Thoracic aorta (tissue), 2 donors: ENCODE data around the gene PHF20. TPM values are rescaled to one million over a fixed set of nuclear protein-coding genes. Genes with fewer than 3 reads are reported as not detected.

Experiments
- ATAC-seq: fragments of 150-250 bp; one replicate; pipeline ENCODE4 v1.8.0; 2017; ENCODE audit warnings: low read depth; ENCODE audit not compliant: insufficient number of reproducible peaks, low FRiP score
- DNase-seq: peaks from one replicate; pipeline ENCODE4 v3.0.0-alpha.2; 2020; ENCODE audit warnings: low spot score
- H3K27ac ChIP-seq, 2 donors: fragments of 200-600 bp; sonication (generic); 1 replicate in 1 of 2; 2 replicates in 1 of 2; pipeline ENCODE4 v1.5.1; 2016; ENCODE audit warnings: mild to moderate bottlenecking in 2 of 2, moderate library complexity in 2 of 2
- H3K27me3 ChIP-seq: fragments of 200-600 bp; sonication (generic); replicated peaks from 2 replicates; pipeline ENCODE4 v1.6.0; 2016; ENCODE audit warnings: mild to moderate bottlenecking; ENCODE audit not compliant: insufficient read depth
- H3K36me3 ChIP-seq: fragments of 200-600 bp; sonication (generic); one replicate; pipeline ENCODE4 v1.5.1; 2016
- H3K4me1 ChIP-seq, 2 donors: fragments of 200-600 bp; sonication (generic); 1 replicate in 1 of 2; 2 replicates in 1 of 2; pipeline versions ENCODE4 v1.5.1 to v1.6.0; 2016; ENCODE audit warnings: low read depth in 2 of 2, mild to moderate bottlenecking in 1 of 2; ENCODE audit not compliant: control insufficient read depth in 1 of 2
- H3K4me3 ChIP-seq: fragments of 200-600 bp; sonication (generic); 2 replicates; pipeline ENCODE4 v1.5.1; 2016; ENCODE audit warnings: mild to moderate bottlenecking
- H3K9me3 ChIP-seq: fragments of 200-600 bp; sonication (generic); 2 replicates; pipeline ENCODE4 v1.5.1; 2016
- CTCF ChIP-seq: fragments of 200-600 bp; sonication (generic); IDR thresholded peaks from one replicate; pipeline ENCODE4 v1.5.1; 2019; ENCODE audit warnings: antibody characterized with exemption
- total RNA-seq, 2 donors: library from RNA; depleted of rRNA; stranded (reverse); fragments of >200 nt; gene quantifications; one replicate each; pipeline versions ENCODE4 v1.1.0 to v1.2.3, GENCODE V29; 2016

The PHF20 gene
- total RNA-seq, 2 donors from 2014 or later = 35.8 to 46.8 TPM

- ATAC-seq (no peak), DNase-seq (no peak)
- no peaks in the 10 kb centered on the region for H3K9me3 ChIP-seq
- H3K4me1 ChIP-seq = peaks cover 0 to 5% of the 10 kb centered on the region in 2 donors
- H3K27ac ChIP-seq = no peak overlapping the region
- H3K36me3 ChIP-seq = peaks cover 12% of the 10 kb centered on the region
- H3K4me3 ChIP-seq = no peak overlapping the region
- H3K27me3 ChIP-seq = no peaks in the 10 kb centered on the region
- TF ChIP-seq CTCF = no peak
Observed at GRCh38 chr20:35901678-35902544, 130.1 kb downstream of the PHF20 start.

GRCh38 chr20:35902545-35902941, 130.7 kb downstream of the PHF20 start:
- no peak overlapping the region for H3K27ac ChIP-seq
- H3K36me3 ChIP-seq = peaks cover 12% of the 10 kb centered on the region
- ATAC-seq (no peak), DNase-seq (no peak)
- no peak overlapping the region for H3K4me3 ChIP-seq
- peaks cover 0 to 5% of the 10 kb centered on the region in 2 donors for H3K4me1 ChIP-seq
- H3K9me3 ChIP-seq = no peaks in the 10 kb centered on the region
- no peaks in the 10 kb centered on the region for H3K27me3 ChIP-seq
- TF ChIP-seq CTCF = no peak

- no peak for DNase-seq
- H3K36me3 ChIP-seq = peaks cover 12% of the 10 kb centered on the region
- H3K9me3 ChIP-seq = no peaks in the 10 kb centered on the region
- no peaks in the 10 kb centered on the region for H3K27me3 ChIP-seq
- H3K4me1 ChIP-seq = peaks cover 0 to 5% of the 10 kb centered on the region in 2 donors
- H3K4me3 ChIP-seq = no peak overlapping the region
- no peak for ATAC-seq
- no peak for TF ChIP-seq CTCF
- no peak overlapping the region for H3K27ac ChIP-seq
Observed at GRCh38 chr20:35903843-35904242, 132.0 kb downstream of the PHF20 start.

- no peak for ATAC-seq
- H3K4me3 ChIP-seq = no peak overlapping the region
Observed at GRCh38 chr20:35904982-35905663, 133.3 kb downstream of the PHF20 start.

More at GRCh38 chr20:35904982-35905663, 133.3 kb downstream of the PHF20 start:
- Histone ChIP-seq H3K4me1 (peaks cover 0 to 5% of the 10 kb centered on the region in 2 donors), H3K36me3 (peaks cover 6% of the 10 kb centered on the region), H3K9me3 (no peaks in the 10 kb centered on the region), H3K27ac (no peak overlapping the region), H3K27me3 (no peaks in the 10 kb centered on the region)
- no peak for TF ChIP-seq CTCF
- no peak for DNase-seq
